Breast epithelium (tissue), 3 donors: ENCODE results near the gene BEAN1.

Experiments used
- POLR2A ChIP-seq: fragments of 450-650 bp; IDR thresholded peaks from one replicate; pipeline ENCODE4 v1.6.1; 2016; ENCODE audit warnings: antibody characterized with exemption, mild to moderate bottlenecking, moderate library complexity
- TF ChIP-seq, protein P1 (sequence below), 3 donors: fragments of 450-650 bp; IDR thresholded peaks; one replicate each; pipeline ENCODE4 v1.5.1; 2016 to 2017; ENCODE audit warnings: antibody characterized with exemption in 3 of 3, mild to moderate bottlenecking in 3 of 3, moderate library complexity in 3 of 3

- TF ChIP-seq, protein P1, sequence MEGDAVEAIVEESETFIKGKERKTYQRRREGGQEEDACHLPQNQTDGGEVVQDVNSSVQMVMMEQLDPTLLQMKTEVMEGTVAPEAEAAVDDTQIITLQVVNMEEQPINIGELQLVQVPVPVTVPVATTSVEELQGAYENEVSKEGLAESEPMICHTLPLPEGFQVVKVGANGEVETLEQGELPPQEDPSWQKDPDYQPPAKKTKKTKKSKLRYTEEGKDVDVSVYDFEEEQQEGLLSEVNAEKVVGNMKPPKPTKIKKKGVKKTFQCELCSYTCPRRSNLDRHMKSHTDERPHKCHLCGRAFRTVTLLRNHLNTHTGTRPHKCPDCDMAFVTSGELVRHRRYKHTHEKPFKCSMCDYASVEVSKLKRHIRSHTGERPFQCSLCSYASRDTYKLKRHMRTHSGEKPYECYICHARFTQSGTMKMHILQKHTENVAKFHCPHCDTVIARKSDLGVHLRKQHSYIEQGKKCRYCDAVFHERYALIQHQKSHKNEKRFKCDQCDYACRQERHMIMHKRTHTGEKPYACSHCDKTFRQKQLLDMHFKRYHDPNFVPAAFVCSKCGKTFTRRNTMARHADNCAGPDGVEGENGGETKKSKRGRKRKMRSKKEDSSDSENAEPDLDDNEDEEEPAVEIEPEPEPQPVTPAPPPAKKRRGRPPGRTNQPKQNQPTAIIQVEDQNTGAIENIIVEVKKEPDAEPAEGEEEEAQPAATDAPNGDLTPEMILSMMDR (IDR thresholded peaks at IDR 0.05), result no peak
- TF ChIP-seq POLR2A, result no peak
These were observed 38.5 kb upstream of the BEAN1 start for GRCh38 chr16:66388350-66389139.
